SK-N-SH (cell line): ENCODE results near the gene ZFX.

Experiments used
- RAD21 ChIP-seq: IDR thresholded peaks from 2 replicates; pipeline ENCODE4 v1.6.1; 2012; ENCODE audit warnings: mild to moderate bottlenecking, low read length
- RCOR1 ChIP-seq: fragments of 150-350 bp; IDR thresholded peaks from 2 replicates; pipeline ENCODE4 v1.6.1; 2017; ENCODE audit warnings: antibody characterized with exemption, low read length
- YY1 ChIP-seq: IDR thresholded peaks from 2 replicates; pipeline ENCODE4 v1.4.0; 2012; ENCODE audit warnings: low read depth, mild to moderate bottlenecking
- TF ChIP-seq, protein P1 (sequence below): IDR thresholded peaks from 2 replicates; pipeline ENCODE4 v1.6.1; 2012; ENCODE audit warnings: mild to moderate bottlenecking, low read depth, low read length, moderate library complexity
- TF ChIP-seq, protein P2 (sequence below): fragments of 200-600 bp; sonication (generic); IDR thresholded peaks from 2 replicates; pipeline ENCODE4 v1.6.1; 2017; ENCODE audit warnings: antibody characterized with exemption, mild to moderate bottlenecking, moderate library complexity

DNA sequence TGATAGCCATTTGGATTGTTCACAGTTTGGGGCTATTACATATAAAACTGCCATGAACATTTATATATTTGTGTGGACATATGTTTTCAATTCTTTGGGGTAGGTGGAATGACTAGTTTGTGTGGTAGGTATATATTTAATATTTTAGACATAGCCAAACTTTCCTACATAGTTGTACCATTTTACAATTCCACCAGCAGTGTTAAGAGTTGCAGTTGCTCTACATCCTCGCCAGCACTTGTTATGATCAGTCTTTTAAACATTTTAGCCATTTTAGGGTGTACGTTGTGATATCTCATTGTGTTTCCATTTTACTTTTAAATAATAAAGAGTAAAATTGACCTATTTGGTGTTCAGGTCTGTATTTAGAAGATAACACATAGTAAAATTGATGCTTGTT, 76.6 kb downstream of the ZFX start:
- TF ChIP-seq RAD21 (no peak), RCOR1 (no peak), YY1 (no peak)
- TF ChIP-seq, protein P1, sequence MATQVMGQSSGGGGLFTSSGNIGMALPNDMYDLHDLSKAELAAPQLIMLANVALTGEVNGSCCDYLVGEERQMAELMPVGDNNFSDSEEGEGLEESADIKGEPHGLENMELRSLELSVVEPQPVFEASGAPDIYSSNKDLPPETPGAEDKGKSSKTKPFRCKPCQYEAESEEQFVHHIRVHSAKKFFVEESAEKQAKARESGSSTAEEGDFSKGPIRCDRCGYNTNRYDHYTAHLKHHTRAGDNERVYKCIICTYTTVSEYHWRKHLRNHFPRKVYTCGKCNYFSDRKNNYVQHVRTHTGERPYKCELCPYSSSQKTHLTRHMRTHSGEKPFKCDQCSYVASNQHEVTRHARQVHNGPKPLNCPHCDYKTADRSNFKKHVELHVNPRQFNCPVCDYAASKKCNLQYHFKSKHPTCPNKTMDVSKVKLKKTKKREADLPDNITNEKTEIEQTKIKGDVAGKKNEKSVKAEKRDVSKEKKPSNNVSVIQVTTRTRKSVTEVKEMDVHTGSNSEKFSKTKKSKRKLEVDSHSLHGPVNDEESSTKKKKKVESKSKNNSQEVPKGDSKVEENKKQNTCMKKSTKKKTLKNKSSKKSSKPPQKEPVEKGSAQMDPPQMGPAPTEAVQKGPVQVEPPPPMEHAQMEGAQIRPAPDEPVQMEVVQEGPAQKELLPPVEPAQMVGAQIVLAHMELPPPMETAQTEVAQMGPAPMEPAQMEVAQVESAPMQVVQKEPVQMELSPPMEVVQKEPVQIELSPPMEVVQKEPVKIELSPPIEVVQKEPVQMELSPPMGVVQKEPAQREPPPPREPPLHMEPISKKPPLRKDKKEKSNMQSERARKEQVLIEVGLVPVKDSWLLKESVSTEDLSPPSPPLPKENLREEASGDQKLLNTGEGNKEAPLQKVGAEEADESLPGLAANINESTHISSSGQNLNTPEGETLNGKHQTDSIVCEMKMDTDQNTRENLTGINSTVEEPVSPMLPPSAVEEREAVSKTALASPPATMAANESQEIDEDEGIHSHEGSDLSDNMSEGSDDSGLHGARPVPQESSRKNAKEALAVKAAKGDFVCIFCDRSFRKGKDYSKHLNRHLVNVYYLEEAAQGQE = no peak
- TF ChIP-seq, protein P2, sequence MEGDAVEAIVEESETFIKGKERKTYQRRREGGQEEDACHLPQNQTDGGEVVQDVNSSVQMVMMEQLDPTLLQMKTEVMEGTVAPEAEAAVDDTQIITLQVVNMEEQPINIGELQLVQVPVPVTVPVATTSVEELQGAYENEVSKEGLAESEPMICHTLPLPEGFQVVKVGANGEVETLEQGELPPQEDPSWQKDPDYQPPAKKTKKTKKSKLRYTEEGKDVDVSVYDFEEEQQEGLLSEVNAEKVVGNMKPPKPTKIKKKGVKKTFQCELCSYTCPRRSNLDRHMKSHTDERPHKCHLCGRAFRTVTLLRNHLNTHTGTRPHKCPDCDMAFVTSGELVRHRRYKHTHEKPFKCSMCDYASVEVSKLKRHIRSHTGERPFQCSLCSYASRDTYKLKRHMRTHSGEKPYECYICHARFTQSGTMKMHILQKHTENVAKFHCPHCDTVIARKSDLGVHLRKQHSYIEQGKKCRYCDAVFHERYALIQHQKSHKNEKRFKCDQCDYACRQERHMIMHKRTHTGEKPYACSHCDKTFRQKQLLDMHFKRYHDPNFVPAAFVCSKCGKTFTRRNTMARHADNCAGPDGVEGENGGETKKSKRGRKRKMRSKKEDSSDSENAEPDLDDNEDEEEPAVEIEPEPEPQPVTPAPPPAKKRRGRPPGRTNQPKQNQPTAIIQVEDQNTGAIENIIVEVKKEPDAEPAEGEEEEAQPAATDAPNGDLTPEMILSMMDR = no peak
